Measurements from ENCODE around the gene NDNF.

The NDNF gene

DNA sequence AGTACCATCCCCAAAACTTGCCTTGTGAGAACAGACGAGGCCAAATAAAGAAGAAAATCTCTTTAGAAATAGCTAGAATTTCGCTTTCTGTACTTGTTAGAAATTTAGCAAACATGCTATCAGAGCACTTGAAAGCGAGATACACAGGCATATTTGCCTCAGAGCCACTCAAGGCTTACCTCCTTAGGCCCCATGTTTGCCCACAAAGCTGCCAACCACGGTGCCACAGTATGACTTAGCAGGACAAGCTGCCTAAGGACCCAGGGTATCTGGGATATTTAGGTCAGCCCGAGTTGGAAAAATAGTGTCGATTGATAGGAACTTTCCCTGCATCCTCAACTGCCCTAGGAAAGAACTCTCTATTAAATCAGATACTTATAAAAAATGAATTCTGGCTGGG, 24.2 kb downstream of the NDNF start:
- H3K36me3 ChIP-seq (ENCODE audit: control insufficient read depth, low read depth, low read length) = no peaks in the 10 kb centered on the region
- no peak overlapping the region for H3K27ac ChIP-seq (ENCODE audit: low read length)
- H3K4me1 ChIP-seq (ENCODE audit: control insufficient read depth, low read depth, low read length) = no peaks in the 10 kb centered on the region

DNA sequence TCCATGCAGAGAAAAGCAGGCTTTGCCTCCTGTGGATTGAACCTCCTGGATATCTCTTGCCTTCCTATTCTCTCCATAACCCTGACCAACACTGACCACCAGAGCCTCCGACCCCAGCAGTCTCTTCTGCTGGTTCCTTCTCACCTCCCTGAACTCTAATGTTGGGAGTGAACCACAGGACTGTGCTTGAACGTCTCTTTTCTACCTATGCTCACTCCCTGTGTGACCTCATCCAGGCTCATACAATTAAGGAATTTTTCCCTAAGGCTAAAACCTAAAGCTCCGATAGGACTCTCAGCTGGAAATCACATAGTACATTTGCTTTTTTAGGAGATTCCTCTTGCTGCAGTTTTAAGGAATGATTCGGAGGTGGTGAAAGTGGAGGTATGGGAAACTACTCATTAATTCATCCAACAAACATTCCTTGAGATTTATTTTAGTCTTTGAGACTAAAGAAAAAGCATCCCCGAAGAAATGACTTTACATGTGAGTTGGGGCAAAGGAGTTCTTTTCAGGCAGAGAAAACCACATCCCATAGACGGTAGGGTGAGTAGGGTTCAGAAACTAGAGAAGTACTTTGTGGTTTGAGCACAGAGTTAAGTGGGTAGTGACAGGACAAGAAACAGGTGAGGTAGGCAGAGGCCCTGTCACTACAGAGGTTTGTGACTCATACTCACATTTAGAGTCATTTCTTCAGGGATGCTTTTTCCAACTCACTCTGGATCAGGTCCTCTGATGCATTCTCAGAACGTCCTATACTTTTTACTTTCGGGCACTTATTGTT, 30.8 kb downstream of the NDNF start:
- no peak overlapping the region for H3K4me3 ChIP-seq (ENCODE audit: low read length)
- H3K9me3 ChIP-seq (ENCODE audit: control insufficient read depth, low read depth, low read length) = no peaks in the 10 kb centered on the region
- H3K27me3 ChIP-seq (ENCODE audit: control insufficient read depth, insufficient read depth, low read length) = no peaks in the 10 kb centered on the region
- no peak overlapping the region for H3K27ac ChIP-seq (ENCODE audit: low read length)
- no peak overlapping the region for H3K9ac ChIP-seq (ENCODE audit: low read length)
- H3K4me1 ChIP-seq (ENCODE audit: control insufficient read depth, low read depth, low read length) = peaks cover 4% of the 10 kb centered on the region
- no peaks in the 10 kb centered on the region for H3K36me3 ChIP-seq (ENCODE audit: control insufficient read depth, low read depth, low read length)

More for the DNA sequence above, 24.2 kb downstream of the NDNF start:
- H3K9me3 ChIP-seq (ENCODE audit: control insufficient read depth, low read depth, low read length) = no peaks in the 10 kb centered on the region
- H3K27me3 ChIP-seq (ENCODE audit: control insufficient read depth, insufficient read depth, low read length) = no peaks in the 10 kb centered on the region
- no peak overlapping the region for H3K4me3 ChIP-seq (ENCODE audit: low read length)
- no peak overlapping the region for H3K9ac ChIP-seq (ENCODE audit: low read length)

DNA sequence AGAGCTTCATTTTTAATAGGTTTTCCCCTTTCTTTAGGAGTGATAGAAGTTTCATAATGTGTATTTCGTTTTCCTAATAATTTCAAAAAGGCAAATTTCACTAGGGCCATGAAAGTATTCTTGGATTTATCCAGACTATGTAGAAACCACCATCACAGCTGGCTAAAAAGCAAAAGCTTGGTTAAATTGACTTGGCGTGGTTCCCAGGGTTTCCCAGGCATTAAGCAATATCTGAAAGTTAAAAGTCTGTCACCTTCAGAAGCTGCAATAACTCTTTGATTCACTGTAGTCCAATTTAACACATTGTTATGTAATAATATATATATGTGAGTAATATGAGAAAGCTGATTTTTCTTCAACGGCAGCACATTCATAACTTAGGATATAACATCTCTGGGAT, 38.3 kb downstream of the NDNF start:
- Histone ChIP-seq H3K36me3 (ENCODE audit: control insufficient read depth, low read depth, low read length) (no peaks in the 10 kb centered on the region), H3K9me3 (ENCODE audit: control insufficient read depth, low read depth, low read length) (no peaks in the 10 kb centered on the region), H3K27ac (ENCODE audit: low read length) (no peak overlapping the region), H3K4me3 (ENCODE audit: low read length) (no peak overlapping the region), H3K27me3 (ENCODE audit: control insufficient read depth, insufficient read depth, low read length) (no peaks in the 10 kb centered on the region), H3K9ac (ENCODE audit: low read length) (no peak overlapping the region), H3K4me1 (ENCODE audit: control insufficient read depth, low read depth, low read length) (no peaks in the 10 kb centered on the region)

DNA sequence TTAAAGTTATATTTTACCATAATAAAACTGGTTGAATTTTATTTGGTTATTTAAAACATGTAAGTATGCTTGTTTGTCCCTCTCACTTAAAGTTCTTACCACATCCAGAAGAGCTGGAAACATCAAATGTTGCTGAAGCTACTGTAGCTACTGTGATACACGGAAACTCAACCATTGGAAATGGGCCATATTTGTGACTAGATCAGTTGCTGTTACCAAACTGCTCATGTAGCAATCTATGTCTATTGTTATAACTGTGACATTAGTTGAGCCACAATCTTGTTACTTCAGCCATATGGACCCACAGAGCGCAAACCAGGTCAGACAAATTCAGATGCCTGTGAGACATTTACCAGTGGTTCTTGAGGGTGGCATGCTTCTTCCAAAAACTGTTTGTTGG, 41.6 kb downstream of the NDNF start:
- no peaks in the 10 kb centered on the region for H3K9me3 ChIP-seq (ENCODE audit: control insufficient read depth, low read depth, low read length)

DNA sequence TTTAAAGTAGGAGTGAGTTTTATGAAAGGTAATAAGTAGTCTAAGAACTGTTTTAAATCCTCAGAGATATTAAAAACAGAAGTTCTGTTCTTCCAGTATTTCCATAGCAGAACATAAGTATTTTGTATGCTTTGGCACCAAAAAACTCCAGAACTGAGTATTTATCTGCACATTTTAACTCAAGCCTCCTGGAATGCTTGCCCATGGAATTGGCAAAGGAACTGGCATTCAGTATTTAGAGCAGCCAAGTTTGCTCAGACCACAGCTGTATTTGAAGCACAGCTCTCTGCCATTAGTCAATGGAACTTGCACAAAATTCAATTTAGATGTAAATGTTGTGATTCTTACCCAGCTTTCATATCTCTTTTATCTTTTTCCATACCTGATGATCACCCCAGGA, 42.2 kb downstream of the NDNF start:
- no peaks in the 10 kb centered on the region for H3K4me1 ChIP-seq (ENCODE audit: control insufficient read depth, low read depth, low read length)
- H3K27me3 ChIP-seq (ENCODE audit: control insufficient read depth, insufficient read depth, low read length) = no peaks in the 10 kb centered on the region
- H3K9me3 ChIP-seq (ENCODE audit: control insufficient read depth, low read depth, low read length) = no peaks in the 10 kb centered on the region
- no peaks in the 10 kb centered on the region for H3K36me3 ChIP-seq (ENCODE audit: control insufficient read depth, low read depth, low read length)
- no peak overlapping the region for H3K4me3 ChIP-seq (ENCODE audit: low read length)
- H3K9ac ChIP-seq (ENCODE audit: low read length) = no peak overlapping the region
- H3K27ac ChIP-seq (ENCODE audit: low read length) = no peak overlapping the region

More for the DNA sequence above, 41.6 kb downstream of the NDNF start:
- Histone ChIP-seq H3K36me3 (ENCODE audit: control insufficient read depth, low read depth, low read length) (no peaks in the 10 kb centered on the region), H3K9ac (ENCODE audit: low read length) (no peak overlapping the region), H3K4me1 (ENCODE audit: control insufficient read depth, low read depth, low read length) (no peaks in the 10 kb centered on the region), H3K4me3 (ENCODE audit: low read length) (no peak overlapping the region), H3K27ac (ENCODE audit: low read length) (no peak overlapping the region), H3K27me3 (ENCODE audit: control insufficient read depth, insufficient read depth, low read length) (no peaks in the 10 kb centered on the region)

DNA sequence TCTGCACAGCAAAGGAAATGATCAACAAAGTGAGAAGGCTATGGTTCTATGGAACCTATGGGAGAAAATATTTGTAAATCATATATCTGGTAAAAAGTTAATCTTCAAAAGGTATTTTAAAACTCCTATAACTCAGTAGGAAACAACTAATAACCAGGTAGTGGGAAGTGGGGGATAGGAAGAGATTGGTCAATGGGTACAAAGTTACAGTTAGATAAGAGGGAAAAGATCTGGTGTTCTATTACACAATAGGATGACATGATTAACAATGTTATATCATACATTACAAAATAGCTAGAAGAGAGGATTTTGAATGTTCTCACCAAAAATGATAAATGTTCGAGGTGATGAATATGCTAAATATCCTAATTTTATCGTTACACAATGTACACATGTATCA, 46.3 kb downstream of the NDNF start:
- no peak overlapping the region for H3K9ac ChIP-seq (ENCODE audit: low read length)
- H3K4me1 ChIP-seq (ENCODE audit: control insufficient read depth, low read depth, low read length) = no peaks in the 10 kb centered on the region
- no peaks in the 10 kb centered on the region for H3K27me3 ChIP-seq (ENCODE audit: control insufficient read depth, insufficient read depth, low read length)
- no peak overlapping the region for H3K4me3 ChIP-seq (ENCODE audit: low read length)
- H3K27ac ChIP-seq (ENCODE audit: low read length) = no peak overlapping the region
- no peaks in the 10 kb centered on the region for H3K36me3 ChIP-seq (ENCODE audit: control insufficient read depth, low read depth, low read length)
- H3K9me3 ChIP-seq (ENCODE audit: control insufficient read depth, low read depth, low read length) = no peaks in the 10 kb centered on the region

DNA sequence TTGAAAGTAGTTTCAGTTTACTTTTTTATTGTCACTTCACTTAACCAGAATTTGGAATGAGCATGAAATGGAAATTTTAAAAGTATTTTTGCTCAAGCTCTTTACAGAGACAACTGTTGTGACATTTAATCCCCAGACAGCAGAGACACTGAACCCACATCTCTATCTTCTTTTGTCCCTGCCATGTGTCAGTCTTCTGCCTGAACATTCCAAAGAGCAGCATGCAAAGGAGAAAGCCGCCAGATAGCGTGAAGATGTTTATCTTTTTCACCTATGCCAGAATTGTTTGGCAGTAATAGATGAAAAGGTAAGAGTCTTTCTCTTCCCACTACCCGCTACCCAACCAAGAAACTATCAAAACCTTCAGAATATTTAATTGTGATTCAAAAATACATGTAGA, 46.8 kb downstream of the NDNF start:
- no peaks in the 10 kb centered on the region for H3K9me3 ChIP-seq (ENCODE audit: control insufficient read depth, low read depth, low read length)
- H3K36me3 ChIP-seq (ENCODE audit: control insufficient read depth, low read depth, low read length) = no peaks in the 10 kb centered on the region
- H3K27me3 ChIP-seq (ENCODE audit: control insufficient read depth, insufficient read depth, low read length) = no peaks in the 10 kb centered on the region
- H3K9ac ChIP-seq (ENCODE audit: low read length) = no peak overlapping the region
- no peak overlapping the region for H3K4me3 ChIP-seq (ENCODE audit: low read length)
- no peaks in the 10 kb centered on the region for H3K4me1 ChIP-seq (ENCODE audit: control insufficient read depth, low read depth, low read length)
- no peak overlapping the region for H3K27ac ChIP-seq (ENCODE audit: low read length)

DNA sequence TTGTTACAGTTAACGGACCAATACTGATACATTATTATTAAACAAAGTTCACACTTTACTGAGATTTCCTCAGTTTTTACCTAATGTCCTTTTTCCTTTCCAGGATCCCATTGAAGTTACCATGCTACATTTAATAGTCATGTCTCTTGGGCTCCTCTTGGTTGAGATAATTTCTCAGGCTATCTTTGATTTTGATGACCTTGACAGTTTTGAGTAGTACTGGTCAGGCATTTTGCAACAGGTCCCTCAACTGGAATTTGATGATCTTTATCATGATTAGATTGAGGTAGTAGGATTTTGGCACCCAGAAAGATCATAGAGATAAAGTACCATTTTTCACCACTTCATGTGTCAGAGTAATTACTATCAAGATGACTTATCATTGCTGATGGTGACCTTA, 53.8 kb downstream of the NDNF start:
- no peak overlapping the region for H3K27ac ChIP-seq (ENCODE audit: low read length)
- no peaks in the 10 kb centered on the region for H3K4me1 ChIP-seq (ENCODE audit: control insufficient read depth, low read depth, low read length)
- no peaks in the 10 kb centered on the region for H3K9me3 ChIP-seq (ENCODE audit: control insufficient read depth, low read depth, low read length)
- H3K36me3 ChIP-seq (ENCODE audit: control insufficient read depth, low read depth, low read length) = no peaks in the 10 kb centered on the region
- no peaks in the 10 kb centered on the region for H3K27me3 ChIP-seq (ENCODE audit: control insufficient read depth, insufficient read depth, low read length)
- H3K4me3 ChIP-seq (ENCODE audit: low read length) = no peak overlapping the region
- no peak overlapping the region for H3K9ac ChIP-seq (ENCODE audit: low read length)

DNA sequence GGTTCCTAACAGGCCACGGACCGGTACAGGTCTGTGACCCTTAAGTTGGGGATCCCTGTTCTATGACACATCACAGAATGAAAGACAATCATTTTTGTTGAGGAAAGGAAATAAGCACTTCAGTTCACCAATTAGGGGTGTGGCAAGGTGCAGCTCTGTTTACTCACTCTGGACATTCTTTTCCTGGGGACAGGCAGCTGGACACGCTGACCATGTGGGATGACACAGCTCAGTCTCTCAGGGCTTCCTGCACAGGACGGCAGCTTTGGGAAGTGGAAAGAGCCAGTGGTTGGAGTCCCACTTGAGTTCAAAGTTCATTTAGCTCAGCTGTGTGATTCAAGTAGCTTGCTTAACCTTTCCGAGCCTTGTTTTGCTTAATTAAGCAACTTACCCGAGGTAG, 55.7 kb downstream of the NDNF start:
- Histone ChIP-seq H3K9me3 (ENCODE audit: control insufficient read depth, low read depth, low read length) (no peaks in the 10 kb centered on the region), H3K4me3 (ENCODE audit: low read length) (no peak overlapping the region), H3K4me1 (ENCODE audit: control insufficient read depth, low read depth, low read length) (peaks cover 6% of the 10 kb centered on the region), H3K27ac (ENCODE audit: low read length) (no peak overlapping the region), H3K36me3 (ENCODE audit: control insufficient read depth, low read depth, low read length) (no peaks in the 10 kb centered on the region), H3K9ac (ENCODE audit: low read length) (no peak overlapping the region), H3K27me3 (ENCODE audit: control insufficient read depth, insufficient read depth, low read length) (no peaks in the 10 kb centered on the region)

DNA sequence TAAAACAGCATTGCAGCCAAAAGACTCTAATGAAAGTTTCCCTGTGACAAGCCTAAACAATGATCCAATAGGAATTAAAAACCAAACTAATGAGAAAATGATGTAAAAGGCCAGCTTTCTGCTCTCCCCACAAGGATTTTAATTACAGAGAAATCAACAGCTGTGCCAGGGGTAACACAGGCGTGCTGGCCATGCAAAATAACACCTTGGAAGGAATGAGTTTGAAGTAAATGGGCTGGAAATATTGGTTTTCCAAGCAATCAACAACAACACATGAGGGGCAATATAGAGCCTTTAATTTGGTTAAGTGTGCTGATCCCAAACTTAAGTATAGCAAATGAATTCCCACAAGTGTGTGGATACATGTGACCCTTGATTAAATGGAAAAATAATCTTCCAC, 56.9 kb downstream of the NDNF start:
- H3K36me3 ChIP-seq (ENCODE audit: control insufficient read depth, low read depth, low read length) = no peaks in the 10 kb centered on the region
- no peak overlapping the region for H3K4me3 ChIP-seq (ENCODE audit: low read length)
- H3K9me3 ChIP-seq (ENCODE audit: control insufficient read depth, low read depth, low read length) = no peaks in the 10 kb centered on the region
- peaks cover 15% of the 10 kb centered on the region for H3K4me1 ChIP-seq (ENCODE audit: control insufficient read depth, low read depth, low read length)
- H3K9ac ChIP-seq (ENCODE audit: low read length) = no peak overlapping the region
- H3K27me3 ChIP-seq (ENCODE audit: control insufficient read depth, insufficient read depth, low read length) = no peaks in the 10 kb centered on the region
- no peak overlapping the region for H3K27ac ChIP-seq (ENCODE audit: low read length)

DNA sequence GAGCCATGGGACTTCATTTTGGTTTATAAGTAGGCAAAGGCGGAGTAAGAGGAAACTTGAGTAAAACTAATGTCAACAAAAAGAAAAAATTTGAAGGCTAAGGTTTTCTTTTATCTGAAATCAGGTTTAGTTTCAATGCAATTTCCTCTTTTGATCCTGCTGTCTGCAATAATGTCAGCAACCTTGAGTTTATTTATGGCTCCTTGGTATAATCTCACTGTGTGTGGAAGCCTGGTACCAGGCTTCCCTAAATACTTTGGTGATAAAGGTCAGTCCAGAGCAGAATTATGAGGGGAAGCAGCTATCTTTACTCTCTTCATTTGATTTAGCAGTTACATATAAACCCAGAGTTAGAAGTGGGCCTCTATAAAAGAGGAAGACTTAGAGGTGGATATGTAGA, 57.8 kb downstream of the NDNF start:
- H3K27me3 ChIP-seq (ENCODE audit: control insufficient read depth, insufficient read depth, low read length) = no peaks in the 10 kb centered on the region
- H3K27ac ChIP-seq (ENCODE audit: low read length) = no peak overlapping the region
- H3K9ac ChIP-seq (ENCODE audit: low read length) = no peak overlapping the region
- H3K4me1 ChIP-seq (ENCODE audit: control insufficient read depth, low read depth, low read length) = peaks cover 24% of the 10 kb centered on the region
- no peak overlapping the region for H3K4me3 ChIP-seq (ENCODE audit: low read length)
- H3K36me3 ChIP-seq (ENCODE audit: control insufficient read depth, low read depth, low read length) = no peaks in the 10 kb centered on the region
- H3K9me3 ChIP-seq (ENCODE audit: control insufficient read depth, low read depth, low read length) = no peaks in the 10 kb centered on the region

DNA sequence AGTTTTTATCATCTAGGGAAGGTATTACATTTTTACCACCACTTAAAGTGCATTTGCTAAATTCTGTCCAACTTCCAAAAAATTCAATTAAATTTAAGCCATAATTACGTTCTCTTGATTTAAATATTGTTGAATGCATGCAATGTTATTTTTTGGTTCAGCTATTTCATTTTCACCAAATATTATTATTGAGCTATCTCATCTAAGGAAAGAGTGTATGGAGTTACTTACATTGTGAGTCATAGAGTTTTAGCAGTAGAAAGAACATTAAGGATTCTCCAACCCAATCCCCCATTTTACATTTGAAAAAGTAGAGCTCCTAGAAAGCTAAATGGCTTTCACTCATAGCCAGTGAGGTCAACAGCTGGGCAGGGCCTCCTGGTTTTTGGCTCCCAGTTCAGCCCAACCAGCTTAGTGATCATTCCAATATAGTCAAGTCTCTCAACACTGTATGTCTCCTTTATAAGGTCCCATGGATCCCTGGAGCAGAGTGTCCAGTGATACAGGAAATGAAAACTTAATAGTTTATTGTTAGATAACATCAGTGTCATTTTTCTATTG, 60.5 kb downstream of the NDNF start:
- no peak overlapping the region for H3K27ac ChIP-seq (ENCODE audit: low read length)
- no peak overlapping the region for H3K4me3 ChIP-seq (ENCODE audit: low read length)
- peaks cover 26% of the 10 kb centered on the region for H3K4me1 ChIP-seq (ENCODE audit: control insufficient read depth, low read depth, low read length)
- no peaks in the 10 kb centered on the region for H3K27me3 ChIP-seq (ENCODE audit: control insufficient read depth, insufficient read depth, low read length)
- no peaks in the 10 kb centered on the region for H3K9me3 ChIP-seq (ENCODE audit: control insufficient read depth, low read depth, low read length)
- H3K9ac ChIP-seq (ENCODE audit: low read length) = no peak overlapping the region
- H3K36me3 ChIP-seq (ENCODE audit: control insufficient read depth, low read depth, low read length) = no peaks in the 10 kb centered on the region

Data from iPS-18a (cell line).